22Rv1 (cell line): ENCODE data around the gene TNN.

Source experiments
- ZFX ChIP-seq: fragments of 450-650 bp; IDR thresholded peaks from 2 replicates; pipeline ENCODE4 v1.6.1; 2017; ENCODE audit warnings: antibody characterized with exemption, borderline replicate concordance
- TF ChIP-seq, protein P1 (sequence below): fragments of 450-650 bp; IDR thresholded peaks from 2 replicates; pipeline ENCODE4 v1.5.1; 2017; ENCODE audit warnings: mild to moderate bottlenecking

- TF ChIP-seq, protein P1, sequence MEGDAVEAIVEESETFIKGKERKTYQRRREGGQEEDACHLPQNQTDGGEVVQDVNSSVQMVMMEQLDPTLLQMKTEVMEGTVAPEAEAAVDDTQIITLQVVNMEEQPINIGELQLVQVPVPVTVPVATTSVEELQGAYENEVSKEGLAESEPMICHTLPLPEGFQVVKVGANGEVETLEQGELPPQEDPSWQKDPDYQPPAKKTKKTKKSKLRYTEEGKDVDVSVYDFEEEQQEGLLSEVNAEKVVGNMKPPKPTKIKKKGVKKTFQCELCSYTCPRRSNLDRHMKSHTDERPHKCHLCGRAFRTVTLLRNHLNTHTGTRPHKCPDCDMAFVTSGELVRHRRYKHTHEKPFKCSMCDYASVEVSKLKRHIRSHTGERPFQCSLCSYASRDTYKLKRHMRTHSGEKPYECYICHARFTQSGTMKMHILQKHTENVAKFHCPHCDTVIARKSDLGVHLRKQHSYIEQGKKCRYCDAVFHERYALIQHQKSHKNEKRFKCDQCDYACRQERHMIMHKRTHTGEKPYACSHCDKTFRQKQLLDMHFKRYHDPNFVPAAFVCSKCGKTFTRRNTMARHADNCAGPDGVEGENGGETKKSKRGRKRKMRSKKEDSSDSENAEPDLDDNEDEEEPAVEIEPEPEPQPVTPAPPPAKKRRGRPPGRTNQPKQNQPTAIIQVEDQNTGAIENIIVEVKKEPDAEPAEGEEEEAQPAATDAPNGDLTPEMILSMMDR: no peak
- no peak for TF ChIP-seq ZFX
These were observed 20.9 kb downstream of the TNN start for GRCh38 chr1:175088525-175088951.
